ENCODE data around the gene ADARB2. TPM values are rescaled to one million over a fixed set of nuclear protein-coding genes. Genes with fewer than 3 reads are reported as not detected.

ADARB2 gene
- not detected in 2 replicates for total RNA-seq

GRCh38 chr10:1737222-1738061 lies at the start of gene ADARB2:
TSS of gene ADARB2 (minus strand) at chr10:1737525.

